PC-9 (cell line): ENCODE measurements around the gene SSR2.

ENCODE experiments used
- CTCF ChIP-seq: fragments of 200-600 bp; sonication (generic); conservative IDR thresholded peaks from 2 replicates; pipeline ENCODE4 v1.6.1; 2017; ENCODE audit warnings: mixed run types, antibody characterized with exemption, mild to moderate bottlenecking, moderate library complexity
- EZH2 ChIP-seq: fragments of 200-600 bp; sonication (generic); IDR thresholded peaks from 2 replicates; pipeline ENCODE4 v1.8.0; 2017; ENCODE audit warnings: antibody characterized with exemption, low read depth

DNA sequence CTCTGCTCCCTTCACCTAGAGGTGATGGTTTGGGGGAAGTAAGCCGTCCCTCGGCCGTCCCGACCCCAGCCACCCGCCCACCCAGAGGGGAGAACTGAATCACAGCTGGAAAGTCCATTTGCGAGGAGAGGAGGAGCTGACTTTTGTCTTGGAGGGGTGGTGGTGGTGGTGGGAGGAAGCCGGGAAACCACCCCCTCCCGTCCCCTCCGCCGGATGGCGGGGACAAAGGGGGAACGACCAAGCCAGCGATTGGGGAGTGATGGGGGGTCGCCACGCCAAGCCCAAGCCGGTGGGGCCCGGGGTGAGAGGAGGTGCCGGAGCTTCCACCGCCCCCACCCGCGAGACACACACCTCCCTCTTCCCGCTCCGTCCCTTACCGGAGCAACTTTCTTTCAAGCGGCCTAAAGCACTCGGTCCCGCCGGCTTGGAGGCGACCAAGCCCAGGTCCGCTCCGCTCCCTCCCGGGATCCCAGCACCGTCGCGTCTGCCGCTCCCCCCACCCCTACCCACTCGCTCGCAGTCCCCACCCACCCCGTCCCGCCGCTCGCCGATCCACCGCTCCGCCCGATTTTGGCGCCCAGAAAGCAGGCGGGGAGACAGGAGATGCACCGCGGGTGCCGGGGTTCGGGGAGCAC is 42.9 kb downstream of the SSR2 start:
- TF ChIP-seq EZH2 = no peak
- TF ChIP-seq CTCF = no peak
